ENCODE results near the gene PRELID1.

- no peak for TF ChIP-seq CTCF (IDR thresholded peaks at IDR 0.05)
- no peak for TF ChIP-seq POLR2AphosphoS5 (IDR thresholded peaks at IDR 0.05)
- TF ChIP-seq POLR2A (IDR thresholded peaks at IDR 0.05): no peak
These were observed 33.6 kb upstream of the PRELID1 start for GRCh38 chr5:177269976-177270375.

All from sigmoid colon (tissue), 4 donors.